Lung (tissue), 12 donors: ENCODE results near the gene ETHE1. TPM values are rescaled to one million over a fixed set of nuclear protein-coding genes. Genes with fewer than 3 reads are reported as not detected.

Source experiments
- ATAC-seq: fragments of 200-7000 bp; cut with Tn5 transposase; one replicate; pipeline ENCODE4 v1.9.1; 2020; ENCODE audit warnings: moderate number of reproducible peaks; ENCODE audit not compliant: insufficient read depth, low FRiP score
- DNase-seq, 3 donors: peaks; one replicate each; pipeline ENCODE4 v3.0.0-alpha.2; 2013 to 2017
- H3K27ac ChIP-seq, 2 donors: one replicate each; pipeline ENCODE4 v1.5.1; 2013; ENCODE audit warnings: mild to moderate bottlenecking in 2 of 2, moderate library complexity in 2 of 2, control low read depth in 1 of 2, inconsistent platforms in 1 of 2, low read depth in 1 of 2, low read length in 1 of 2
- H3K27me3 ChIP-seq, 3 donors: one replicate each; pipeline ENCODE4 v1.5.1; 2013; ENCODE audit warnings: low read length in 2 of 3; ENCODE audit not compliant: control insufficient read depth in 3 of 3, insufficient read depth in 3 of 3
- H3K36me3 ChIP-seq, 4 donors: one replicate each; pipeline ENCODE4 v1.5.1; 2013; ENCODE audit warnings: low read length in 4 of 4, mild to moderate bottlenecking in 1 of 4, moderate library complexity in 1 of 4; ENCODE audit not compliant: control insufficient read depth in 4 of 4, insufficient read depth in 4 of 4
- H3K4me1 ChIP-seq, 5 donors: one replicate each; pipeline ENCODE4 v1.5.1; 2013; ENCODE audit warnings: low read length in 5 of 5, mild to moderate bottlenecking in 2 of 5, moderate library complexity in 1 of 5; ENCODE audit not compliant: control insufficient read depth in 5 of 5, insufficient read depth in 5 of 5
- H3K4me3 ChIP-seq: one replicate; pipeline ENCODE4 v1.5.1; 2013; ENCODE audit warnings: mild to moderate bottlenecking, control low read depth, moderate library complexity
- H3K9ac ChIP-seq, 2 donors: one replicate each; pipeline ENCODE4 v1.5.1; 2013; ENCODE audit warnings: low read length in 2 of 2, control low read depth in 1 of 2; ENCODE audit not compliant: insufficient read depth in 1 of 2
- H3K9me3 ChIP-seq, 4 donors: one replicate each; pipeline ENCODE4 v1.5.1; 2013; ENCODE audit warnings: low read length in 3 of 4, mild to moderate bottlenecking in 1 of 4, moderate library complexity in 1 of 4; ENCODE audit not compliant: control insufficient read depth in 4 of 4, insufficient read depth in 3 of 4
- WGBS, 2 donors: extraction: QIAGEN DNeasy Blood & Tissue Kit; methylation state at CpG; one replicate each; pipeline ENCODE4 v1.1.7; 2013; 5-methylcytosine and 5-hydroxymethylcytosine counted together
- polyA plus RNA-seq, 2 donors: library from polyadenylated mRNA; stranded (reverse); fragments of 200-250 nt; gene quantifications; one replicate each; pipeline ENCODE4 v1.2.1, GENCODE V29; 2013
- total RNA-seq, 2 donors: library from RNA; depleted of rRNA in 1 of 2; stranded (reverse); fragments of >200 nt in 1 of 2; gene quantifications; one replicate each; pipeline ENCODE4 v1.2.1, GENCODE V29; 2014 to 2021
- TF ChIP-seq, protein P1 (sequence below): IDR thresholded peaks from 2 replicates; pipeline ENCODE4 v1.5.1; 2012; ENCODE audit warnings: mild to moderate bottlenecking; ENCODE audit errors: control extremely low read depth, extremely low read depth
- donor health status: control.
- donor health status: control.
- donor health status: Bipolar disorder and iron deficiency.
- donor health status: healthy.
- donor health status: DM: yes; HTN: yes; CAD: no.

Gene ETHE1
- total and polyA plus RNA-seq, 4 donors = 15.0 to 76.9 (median 37.5) TPM

DNA sequence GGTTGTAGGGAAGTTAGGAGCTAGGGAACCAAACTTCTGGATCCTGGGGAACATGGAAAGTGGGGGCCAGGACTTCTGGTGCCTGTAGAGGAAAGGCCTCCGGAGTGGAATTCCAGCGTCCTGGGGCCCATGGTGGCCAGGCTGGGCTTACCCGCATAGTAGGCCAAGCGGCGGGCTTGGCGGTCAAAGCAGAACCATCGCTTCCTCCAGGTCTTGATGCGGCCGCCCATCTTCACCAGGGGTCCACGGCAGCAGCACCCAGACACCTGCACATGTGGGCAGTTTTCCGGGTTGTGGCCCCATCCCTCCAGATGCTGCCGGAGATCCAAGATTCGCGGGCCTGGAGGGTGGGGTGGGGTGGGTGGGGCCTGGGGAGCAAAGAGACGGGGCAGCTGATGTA is 47.8 kb downstream of the ETHE1 start:
- Histone ChIP-seq H3K27ac (no peak overlapping the region), H3K36me3 (peaks cover 0 to 2% (median 0%) of the 10 kb centered on the region in 4 donors), H3K9me3 (no peaks in the 10 kb centered on the region), H3K4me1 (peaks cover 0 to 3% (median 0%) of the 10 kb centered on the region in 5 donors), H3K4me3 (no peak overlapping the region), H3K27me3 (no peaks in the 10 kb centered on the region), H3K9ac (no peak overlapping the region)
- WGBS, 2 donors = 95 to 96% methylated on average over 15 of the region's 15 CpGs
- DNase-seq = no peak
- TF ChIP-seq, protein P1, sequence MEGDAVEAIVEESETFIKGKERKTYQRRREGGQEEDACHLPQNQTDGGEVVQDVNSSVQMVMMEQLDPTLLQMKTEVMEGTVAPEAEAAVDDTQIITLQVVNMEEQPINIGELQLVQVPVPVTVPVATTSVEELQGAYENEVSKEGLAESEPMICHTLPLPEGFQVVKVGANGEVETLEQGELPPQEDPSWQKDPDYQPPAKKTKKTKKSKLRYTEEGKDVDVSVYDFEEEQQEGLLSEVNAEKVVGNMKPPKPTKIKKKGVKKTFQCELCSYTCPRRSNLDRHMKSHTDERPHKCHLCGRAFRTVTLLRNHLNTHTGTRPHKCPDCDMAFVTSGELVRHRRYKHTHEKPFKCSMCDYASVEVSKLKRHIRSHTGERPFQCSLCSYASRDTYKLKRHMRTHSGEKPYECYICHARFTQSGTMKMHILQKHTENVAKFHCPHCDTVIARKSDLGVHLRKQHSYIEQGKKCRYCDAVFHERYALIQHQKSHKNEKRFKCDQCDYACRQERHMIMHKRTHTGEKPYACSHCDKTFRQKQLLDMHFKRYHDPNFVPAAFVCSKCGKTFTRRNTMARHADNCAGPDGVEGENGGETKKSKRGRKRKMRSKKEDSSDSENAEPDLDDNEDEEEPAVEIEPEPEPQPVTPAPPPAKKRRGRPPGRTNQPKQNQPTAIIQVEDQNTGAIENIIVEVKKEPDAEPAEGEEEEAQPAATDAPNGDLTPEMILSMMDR = no peak
- ATAC-seq = no peak

DNA sequence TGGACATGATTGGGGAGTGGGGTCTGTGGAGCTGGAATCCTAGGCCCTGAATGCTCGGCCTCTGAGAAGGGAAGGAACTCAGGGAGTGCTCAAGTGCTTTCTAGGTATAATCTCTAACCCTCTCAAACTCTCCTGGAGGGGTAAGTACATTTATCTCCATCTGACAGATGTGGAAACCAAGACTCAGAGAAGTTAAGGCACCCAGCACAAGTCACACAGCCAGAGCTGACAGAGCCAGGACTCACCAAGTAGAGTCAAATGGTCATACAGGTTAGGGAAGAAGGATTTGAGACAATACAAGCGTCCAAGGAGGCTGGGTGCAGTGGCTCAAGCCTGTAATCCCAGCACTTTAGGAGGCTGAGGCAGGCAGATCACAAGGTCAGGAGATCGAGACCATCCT is 48.7 kb downstream of the ETHE1 start:
- ATAC-seq = no peak
- WGBS, 2 donors = 89 to 98% methylated on average over 3 of the region's 3 CpGs

DNA sequence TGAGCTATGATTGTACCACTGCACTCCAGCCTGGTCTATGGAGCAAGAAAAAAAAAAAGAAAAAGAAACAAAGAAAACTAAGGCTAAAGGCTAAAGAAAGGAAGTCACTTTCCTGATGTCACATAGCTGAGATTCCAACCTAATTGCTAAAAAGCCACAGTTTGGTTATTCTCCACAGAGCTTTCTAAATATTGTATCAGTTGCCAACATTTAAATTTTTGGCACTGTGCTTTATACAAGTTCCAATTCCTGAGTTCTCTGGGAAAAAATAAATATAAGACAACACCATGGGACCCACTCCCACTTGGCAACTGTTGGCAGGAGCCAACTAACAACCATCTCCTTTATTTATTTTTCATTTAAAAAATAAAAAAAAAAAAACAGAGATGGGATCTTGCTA is 50.4 kb downstream of the ETHE1 start:
- Histone ChIP-seq H3K4me1 (peaks cover 0 to 4% (median 0%) of the 10 kb centered on the region in 5 donors), H3K27ac (no peak overlapping the region), H3K4me3 (no peak overlapping the region), H3K36me3 (peaks cover 0 to 4% (median 0%) of the 10 kb centered on the region in 4 donors), H3K27me3 (no peaks in the 10 kb centered on the region), H3K9me3 (no peaks in the 10 kb centered on the region), H3K9ac (no peak overlapping the region)
- ATAC-seq = no peak
- TF ChIP-seq, protein P1 = no peak
- peak in 2 of 3 donors; percentile 64 to 65 for DNase-seq

More for the DNA sequence above, 48.7 kb downstream of the ETHE1 start:
- Histone ChIP-seq H3K4me1 (peaks cover 0 to 3% (median 0%) of the 10 kb centered on the region in 5 donors), H3K27ac (no peak overlapping the region), H3K9me3 (no peaks in the 10 kb centered on the region), H3K27me3 (no peaks in the 10 kb centered on the region), H3K36me3 (peaks cover 0 to 4% (median 0%) of the 10 kb centered on the region in 4 donors), H3K4me3 (no peak overlapping the region), H3K9ac (no peak overlapping the region)
- TF ChIP-seq, protein P1 = no peak
- DNase-seq = no peak
